ENCODE data around the gene XPNPEP1.

DNA sequence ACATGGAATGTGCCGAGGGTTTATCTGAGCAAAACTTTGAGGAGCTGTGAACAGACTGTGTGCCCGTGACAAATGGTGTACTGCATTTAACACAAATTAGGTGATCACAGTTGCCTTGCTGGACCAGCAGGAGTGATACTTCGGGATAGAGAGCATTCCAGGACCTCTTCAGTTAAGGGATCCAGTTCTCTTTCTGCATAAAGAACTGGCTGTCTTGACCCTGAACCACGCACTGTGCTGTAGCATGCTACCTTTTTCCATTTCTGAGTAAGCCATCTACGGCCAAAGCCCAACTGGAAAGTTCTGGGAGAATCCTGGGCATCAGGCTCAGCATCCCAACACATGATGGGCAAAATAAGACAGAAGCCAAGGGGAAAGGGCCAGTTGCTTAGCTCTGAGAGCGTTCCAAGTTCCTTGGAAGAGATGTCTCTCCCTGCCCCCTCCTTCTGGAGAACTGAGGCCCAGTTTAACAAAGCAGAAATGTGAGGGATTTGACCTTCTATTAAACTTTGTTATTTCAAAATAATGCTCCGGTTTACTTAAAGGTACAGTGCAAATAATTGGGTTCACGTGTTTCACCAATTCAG is 46.5 kb upstream of the XPNPEP1 start:
- TF ChIP-seq, protein P1, sequence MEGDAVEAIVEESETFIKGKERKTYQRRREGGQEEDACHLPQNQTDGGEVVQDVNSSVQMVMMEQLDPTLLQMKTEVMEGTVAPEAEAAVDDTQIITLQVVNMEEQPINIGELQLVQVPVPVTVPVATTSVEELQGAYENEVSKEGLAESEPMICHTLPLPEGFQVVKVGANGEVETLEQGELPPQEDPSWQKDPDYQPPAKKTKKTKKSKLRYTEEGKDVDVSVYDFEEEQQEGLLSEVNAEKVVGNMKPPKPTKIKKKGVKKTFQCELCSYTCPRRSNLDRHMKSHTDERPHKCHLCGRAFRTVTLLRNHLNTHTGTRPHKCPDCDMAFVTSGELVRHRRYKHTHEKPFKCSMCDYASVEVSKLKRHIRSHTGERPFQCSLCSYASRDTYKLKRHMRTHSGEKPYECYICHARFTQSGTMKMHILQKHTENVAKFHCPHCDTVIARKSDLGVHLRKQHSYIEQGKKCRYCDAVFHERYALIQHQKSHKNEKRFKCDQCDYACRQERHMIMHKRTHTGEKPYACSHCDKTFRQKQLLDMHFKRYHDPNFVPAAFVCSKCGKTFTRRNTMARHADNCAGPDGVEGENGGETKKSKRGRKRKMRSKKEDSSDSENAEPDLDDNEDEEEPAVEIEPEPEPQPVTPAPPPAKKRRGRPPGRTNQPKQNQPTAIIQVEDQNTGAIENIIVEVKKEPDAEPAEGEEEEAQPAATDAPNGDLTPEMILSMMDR (conservative IDR thresholded peaks at IDR 0.05; ENCODE audit: low read depth, low read length): no peak
- TF ChIP-seq RAD21 (IDR thresholded peaks at IDR 0.05; ENCODE audit: low read length) (no peak), POLR2A (IDR thresholded peaks at IDR 0.05; ENCODE audit: low read depth, low read length) (no peak), CEBPB (IDR thresholded peaks at IDR 0.05; ENCODE audit: low read depth, low read length) (no peak), FOS (IDR thresholded peaks at IDR 0.05; ENCODE audit: low read depth, low read length) (no peak), MAFK (IDR thresholded peaks at IDR 0.05; ENCODE audit: low read depth, low read length) (no peak), RCOR1 (IDR thresholded peaks at IDR 0.05; ENCODE audit: insufficient replicate concordance, low read length) (no peak), SMC3 (IDR thresholded peaks at IDR 0.05; ENCODE audit: low read depth, low read length) (no peak), CHD1 (IDR thresholded peaks at IDR 0.05; ENCODE audit: low read depth, low read length) (no peak), MAZ (IDR thresholded peaks at IDR 0.05; ENCODE audit: borderline replicate concordance, low read depth, low read length) (no peak)
- TF ChIP-seq, protein P2, sequence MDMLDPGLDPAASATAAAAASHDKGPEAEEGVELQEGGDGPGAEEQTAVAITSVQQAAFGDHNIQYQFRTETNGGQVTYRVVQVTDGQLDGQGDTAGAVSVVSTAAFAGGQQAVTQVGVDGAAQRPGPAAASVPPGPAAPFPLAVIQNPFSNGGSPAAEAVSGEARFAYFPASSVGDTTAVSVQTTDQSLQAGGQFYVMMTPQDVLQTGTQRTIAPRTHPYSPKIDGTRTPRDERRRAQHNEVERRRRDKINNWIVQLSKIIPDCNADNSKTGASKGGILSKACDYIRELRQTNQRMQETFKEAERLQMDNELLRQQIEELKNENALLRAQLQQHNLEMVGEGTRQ (IDR thresholded peaks at IDR 0.05; ENCODE audit: low read depth, low read length): no peak

All from IMR-90 (cell line).